ENCODE results near the gene NAIF1. TPM values are rescaled to one million over a fixed set of nuclear protein-coding genes. Genes with fewer than 3 reads are reported as not detected.
A peak's percentile ranks its signal among the peaks of the same experiment; 100 is the strongest.

Gene NAIF1
- 1 to 10 TPM; 6.3 to 8.8 (median 7.8) TPM for total RNA-seq

GRCh38 chr9:128066713-128067644, at the start of gene NAIF1:
Gene NAIF1, minus strand, starts transcription at chr9:128067320. Its CDS starts 219 bp downstream, at chr9:128067101.
- H3K9me3 ChIP-seq, result no peaks in the 10 kb centered on the region
- TF ChIP-seq CTCF (IDR thresholded peaks at IDR 0.05), result no peak
- peak in 2 of 4 donors; percentile 58 to 79 for TF ChIP-seq POLR2A (IDR thresholded peaks at IDR 0.05)
- intact Hi-C loops (cut with DNase I), result no loop called here
- peak within 1 kb of the TSS; percentile 96 to 100 (median 99) for H3K27ac ChIP-seq
- WGBS, 2 donors, result 35 to 42% methylated on average over 30 to 54 of the region's 54 CpGs
- peaks cover 31 to 80% (median 45%) of the 10 kb centered on the region in 3 donors for H3K4me1 ChIP-seq
- peak; percentile 88 for DNase-seq
- no peaks in the 10 kb centered on the region for H3K27me3 ChIP-seq
- H3K4me3 ChIP-seq, result peak within 1 kb of the TSS; percentile 94 to 99 (median 98)
- peaks cover 0 to 19% (median 8%) of the 10 kb centered on the region in 3 donors for H3K36me3 ChIP-seq

- DNase-seq, result no peak
- Histone ChIP-seq H3K4me3 (no peak overlapping the region), H3K27me3 (no peaks in the 10 kb centered on the region), H3K4me1 (peaks cover 0 to 12% (median 5%) of the 10 kb centered on the region in 3 donors), H3K27ac (no peak overlapping the region), H3K36me3 (peaks cover 0 to 56% (median 5%) of the 10 kb centered on the region in 3 donors), H3K9me3 (no peaks in the 10 kb centered on the region)
- 86 to 87% methylated on average over 10 to 16 of the region's 16 CpGs for WGBS, 2 donors
- no peak for TF ChIP-seq CTCF (IDR thresholded peaks at IDR 0.05)
- no peak for TF ChIP-seq POLR2A (IDR thresholded peaks at IDR 0.05)
- intact Hi-C loops (cut with DNase I), result loop anchor here (10.0 kb wide), 1 partner anchor 82 kb away; no protein-coding TSS in a partner anchor
Observed at GRCh38 chr9:128116104-128117083, 49.3 kb upstream of the NAIF1 start.

- no peak for DNase-seq
- Histone ChIP-seq H3K9me3 (no peaks in the 10 kb centered on the region), H3K27ac (peak overlapping the region in 1 of 4 donors; percentile 46), H3K4me1 (peaks cover 0 to 12% (median 5%) of the 10 kb centered on the region in 3 donors), H3K27me3 (no peaks in the 10 kb centered on the region), H3K36me3 (peaks cover 0 to 46% (median 5%) of the 10 kb centered on the region in 3 donors), H3K4me3 (no peak overlapping the region)
- intact Hi-C loops (cut with DNase I), result loop anchor here (10.0 kb wide), 1 partner anchor 81 kb away; no protein-coding TSS in a partner anchor
- TF ChIP-seq CTCF (IDR thresholded peaks at IDR 0.05) (no peak), POLR2A (IDR thresholded peaks at IDR 0.05) (no peak)
- 71 to 77% methylated on average over 1 to 9 of the region's 26 CpGs for WGBS, 2 donors
Observed at GRCh38 chr9:128115187-128116103, 48.3 kb upstream of the NAIF1 start.

- Histone ChIP-seq H3K27me3 (no peaks in the 10 kb centered on the region), H3K27ac (peak overlapping the region in 1 of 4 donors; percentile 46), H3K4me3 (no peak overlapping the region), H3K36me3 (peaks cover 0 to 41% (median 5%) of the 10 kb centered on the region in 3 donors), H3K9me3 (no peaks in the 10 kb centered on the region), H3K4me1 (peaks cover 0 to 13% (median 5%) of the 10 kb centered on the region in 3 donors)
- no peak for TF ChIP-seq POLR2A (IDR thresholded peaks at IDR 0.05)
- no peak for TF ChIP-seq CTCF (IDR thresholded peaks at IDR 0.05)
- WGBS, 2 donors, result 80 to 81% methylated on average over 6 to 7 of the region's 29 CpGs
- intact Hi-C loops (cut with DNase I), result loop anchor here (10.0 kb wide), 1 partner anchor 80 kb away; no protein-coding TSS in a partner anchor
- no peak for DNase-seq
Observed at GRCh38 chr9:128114326-128115186, 47.4 kb upstream of the NAIF1 start.
